ENCODE results near the gene CNDP2.

GRCh38 chr18:74453642-74454198, 42.4 kb upstream of the CNDP2 start:
- TF ChIP-seq CTCF (conservative IDR thresholded peaks at IDR 0.05; ENCODE audit: low read depth, low read length): no peak
- no peak for TF ChIP-seq EZH2 (IDR thresholded peaks at IDR 0.05; ENCODE audit: borderline replicate concordance, low read depth, low read length, poor library complexity, severe bottlenecking)

Data from A673 (cell line).